NK-92 (cell line): Measurements from ENCODE around the gene TIGAR.

Experiments
- DNase-seq: peaks from one replicate; lab custom pipeline; 2025; ENCODE audit not compliant: unreplicated experiment; lab: John Stamatoyannopoulos, UW

Gene TIGAR

GRCh38 chr12:4375449-4375848 lies 54.4 kb downstream of the TIGAR start:
- DNase-seq = no peak

DNA sequence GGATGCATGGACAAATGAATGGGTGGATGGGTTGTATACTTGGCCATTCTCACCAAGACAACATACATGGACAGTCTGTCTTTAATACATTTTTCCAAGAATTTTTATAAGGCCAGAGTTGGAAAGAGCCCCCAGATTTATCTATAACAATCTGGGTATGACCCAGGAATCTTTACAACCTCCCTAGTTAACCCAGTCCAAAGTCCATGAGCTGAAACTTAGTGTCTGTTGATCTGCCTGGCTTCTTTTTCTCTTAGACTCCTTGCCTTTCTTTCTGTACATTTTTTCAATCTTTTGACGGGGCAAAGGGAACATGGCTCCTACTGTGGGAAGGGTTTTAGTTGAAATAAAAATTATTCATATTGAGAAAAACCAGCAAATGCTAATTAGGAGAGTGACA lies 57.8 kb downstream of the TIGAR start:
- DNase-seq = no peak

DNA sequence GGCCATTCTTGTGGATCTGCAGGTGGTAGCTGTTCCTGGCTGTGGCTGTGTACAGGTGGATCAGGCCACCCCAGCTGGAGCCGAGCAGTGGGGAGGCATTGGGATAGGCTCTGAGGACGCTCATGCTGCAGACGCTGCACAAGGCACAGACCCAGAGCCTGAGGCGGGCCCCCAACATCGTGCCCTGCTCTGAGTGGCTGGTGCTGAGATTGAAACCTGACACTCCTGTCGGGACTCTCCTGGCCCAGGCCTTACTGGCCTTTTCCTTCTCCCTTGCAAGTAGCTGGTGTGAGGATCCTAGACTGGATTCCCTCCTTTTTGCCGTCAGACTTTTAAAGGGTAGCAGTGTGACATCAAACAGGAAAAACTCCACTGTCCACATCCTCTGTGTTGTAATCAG lies 58.4 kb downstream of the TIGAR start, which contains the start of gene FGF23:
Gene FGF23, minus strand, starts transcription at position 308 of the 400 bp plus-strand sequence. Its CDS starts 130 bp downstream, at position 178.
- DNase-seq = no peak

DNA sequence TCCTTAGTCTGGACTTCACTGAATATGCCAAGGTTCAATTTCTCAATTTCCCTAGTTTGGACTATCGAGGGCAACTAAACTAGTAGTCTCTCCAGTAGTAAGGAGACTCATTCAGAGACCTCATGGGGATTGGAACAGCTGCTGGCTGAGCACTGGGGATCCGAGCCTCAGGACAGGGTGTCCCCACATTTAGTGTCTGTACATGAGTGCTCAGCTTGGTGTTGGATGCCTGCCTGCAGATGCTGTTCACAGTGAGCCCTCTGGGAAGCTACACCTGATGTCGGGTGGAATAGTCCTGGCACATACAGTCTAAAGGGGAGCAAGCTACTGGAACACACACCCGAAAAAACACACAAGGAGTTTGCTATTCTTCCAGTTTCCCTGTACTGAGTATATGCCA lies 59.3 kb downstream of the TIGAR start:
- no peak for DNase-seq

- DNase-seq = no peak
These were observed 62.4 kb downstream of the TIGAR start for GRCh38 chr12:4383304-4383865.

DNA sequence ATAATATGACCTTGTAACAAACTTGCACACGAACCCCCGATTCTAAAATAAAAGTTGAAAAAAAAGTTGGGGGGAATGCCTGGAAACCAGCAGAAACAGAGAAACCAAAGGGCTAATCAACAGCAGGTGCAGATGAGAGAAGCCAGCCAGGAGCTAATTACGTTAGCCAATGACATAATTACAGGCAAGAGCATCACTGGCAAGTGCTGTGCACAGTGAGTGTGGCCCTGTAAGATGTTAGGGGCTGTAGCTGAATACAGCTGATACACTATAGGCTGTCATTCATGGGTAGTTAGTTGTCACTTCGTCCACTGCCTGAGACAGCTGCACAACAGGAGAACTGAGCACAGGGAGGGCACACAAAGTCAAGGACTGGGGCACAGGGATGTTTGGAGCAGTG lies 65.8 kb downstream of the TIGAR start:
- DNase-seq = no peak

DNA sequence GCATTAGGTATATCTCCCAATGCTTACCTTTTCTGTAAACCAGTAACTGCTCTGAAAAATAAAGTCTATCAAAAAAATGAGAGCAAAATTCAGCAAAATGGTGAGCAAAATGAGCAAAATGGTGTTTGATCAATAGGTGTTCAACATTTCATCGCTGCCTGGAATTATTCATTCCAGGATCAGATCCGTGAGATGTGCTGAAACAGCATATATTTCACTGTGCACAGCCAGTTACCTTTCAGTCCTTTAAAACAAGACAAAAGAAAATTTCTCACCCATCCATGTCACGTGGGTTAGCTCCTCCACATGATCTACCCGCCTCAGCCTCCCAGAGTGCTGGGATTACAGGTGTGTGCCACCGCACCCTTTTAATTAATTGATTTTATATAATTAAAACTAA lies 66.6 kb downstream of the TIGAR start:
- DNase-seq = no peak

DNA sequence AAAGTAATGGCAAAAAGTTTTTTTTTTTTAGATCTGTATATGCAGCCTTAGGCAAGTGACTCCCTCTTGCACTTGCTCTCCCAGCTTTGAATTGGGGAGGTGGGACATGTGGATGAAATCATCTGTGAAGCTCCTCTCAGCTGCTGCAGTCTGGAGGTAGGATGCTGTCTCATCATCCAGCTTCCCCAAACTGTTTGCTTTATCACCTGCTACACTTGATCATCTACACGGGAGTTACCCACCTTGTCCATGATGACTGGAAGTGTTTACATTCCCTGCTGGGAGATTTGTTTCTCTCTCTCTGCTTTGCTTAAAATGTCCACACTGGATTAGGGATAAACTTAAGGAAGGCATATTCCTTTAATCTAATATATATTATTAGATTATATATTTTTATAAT lies 67.0 kb downstream of the TIGAR start:
- DNase-seq = no peak

- no peak for DNase-seq
These were observed 67.6 kb downstream of the TIGAR start for GRCh38 chr12:4388662-4389061.

DNA sequence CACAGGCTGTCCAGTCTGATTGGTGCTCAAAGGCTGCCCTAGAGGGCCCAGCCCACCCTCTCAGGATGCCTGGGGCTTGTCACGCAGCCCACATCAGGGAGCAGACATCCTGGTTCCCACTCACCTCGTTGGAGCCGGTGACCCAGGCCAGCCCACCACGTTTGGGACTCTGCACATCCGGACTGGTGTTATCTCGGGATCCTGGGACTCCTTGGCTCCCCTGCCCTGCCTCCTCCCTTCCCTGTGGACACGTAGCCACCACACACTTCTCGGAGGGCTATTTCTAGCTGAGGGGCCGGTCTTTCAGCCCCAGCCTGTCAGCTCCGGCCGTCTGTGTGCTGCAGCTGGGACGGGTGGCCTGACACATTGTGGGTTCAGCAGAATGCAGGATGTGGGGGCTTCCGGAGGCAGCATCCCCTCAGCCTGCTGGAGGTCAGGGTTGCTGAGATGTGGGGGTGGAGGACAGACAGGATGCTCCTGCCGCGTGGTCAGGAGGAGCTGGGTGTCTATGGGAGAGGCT lies 71.3 kb downstream of the TIGAR start:
- DNase-seq = no peak

DNA sequence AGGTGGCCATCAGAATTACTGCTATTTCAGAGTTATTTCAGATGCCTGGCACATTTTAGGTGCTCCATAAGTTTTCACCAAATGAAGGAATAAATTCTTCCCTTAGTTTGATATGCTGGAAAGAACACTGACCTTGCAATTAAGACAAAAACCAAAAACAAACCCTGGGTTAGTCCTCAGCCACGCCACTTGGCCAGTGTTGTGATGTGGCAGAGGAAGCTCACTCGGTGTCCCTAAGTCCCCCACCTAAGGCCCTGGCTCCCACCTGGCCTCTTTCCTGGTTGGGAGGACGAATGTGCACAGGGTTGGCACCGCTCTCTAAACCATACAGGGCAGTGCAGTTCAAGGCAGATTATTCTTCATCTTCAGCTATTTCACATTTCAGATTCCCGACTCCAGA lies 72.2 kb downstream of the TIGAR start:
- no peak for DNase-seq

DNA sequence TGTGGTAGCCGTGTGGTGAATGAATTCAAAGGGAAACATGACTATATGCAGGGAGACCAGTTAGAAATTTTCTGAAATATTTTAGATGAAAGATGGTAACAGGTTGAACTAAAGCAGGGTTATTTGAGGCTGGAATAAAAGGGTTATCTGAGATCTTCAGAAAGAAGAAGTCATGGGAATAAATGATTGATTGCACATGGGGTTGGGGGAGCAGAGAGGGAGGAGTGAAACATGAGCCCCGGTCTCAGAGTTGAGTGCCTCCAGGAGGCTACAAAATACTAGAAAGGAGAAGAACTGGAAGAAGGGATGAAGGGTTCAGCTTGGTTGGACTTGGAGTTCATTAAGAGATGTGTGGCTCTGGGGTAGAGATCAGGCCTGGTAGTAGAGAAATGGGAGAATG lies 74.8 kb downstream of the TIGAR start:
- DNase-seq = no peak

DNA sequence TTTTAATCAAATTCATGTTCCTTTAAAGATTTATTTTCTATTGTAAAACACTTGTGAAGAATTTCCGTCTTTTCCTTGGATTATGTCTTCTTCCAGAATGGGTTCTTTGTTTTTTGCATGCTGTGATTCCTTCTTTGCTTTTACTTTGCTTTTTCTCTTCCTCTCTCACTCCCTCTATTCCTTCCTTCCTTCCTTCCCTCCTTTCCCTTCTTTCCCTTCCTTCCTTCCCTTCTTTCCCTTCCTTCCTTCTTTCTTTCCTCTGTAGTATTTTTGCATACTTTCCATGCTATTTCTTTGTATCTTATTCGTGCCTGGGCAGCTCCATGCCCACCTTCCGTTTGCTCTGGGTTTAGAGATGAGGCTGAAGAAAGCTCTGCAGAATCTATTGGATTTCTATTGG lies 80.1 kb downstream of the TIGAR start:
- no peak for DNase-seq

GRCh38 chr12:4402996-4403395 lies 82.0 kb downstream of the TIGAR start:
- no peak for DNase-seq
